HCT116 (cell line): ENCODE results near the gene AGPAT3. TPM values are rescaled to one million over a fixed set of nuclear protein-coding genes. Genes with fewer than 3 reads are reported as not detected.

Experiments
- ATAC-seq: fragments of 200-7000 bp; cut with Tn5 transposase; 2 replicates; pipeline ENCODE4 v1.9.1; 2020; ENCODE audit warnings: mild to moderate bottlenecking, moderate library complexity
- BruUV-seq: library from RNA; stranded (reverse); fragments of 400-500 nt; replicated peaks from 2 replicates; lab custom pipeline; 2021; lab: Mats Ljungman, UMichigan
- CTCF ChIA-PET: fragments of 300-600 bp; sonication (Branson Sonifier 250); formaldehyde crosslinking; loops from one replicate; lab custom pipeline; 2021; ENCODE audit warnings: antibody characterized with exemption; lab: Charles Lee
- POLR2A ChIA-PET: fragments of 300-600, 350-600 bp; sonication (Branson Sonifier 250); formaldehyde crosslinking; loops from one replicate; lab custom pipeline; 2021; ENCODE audit warnings: antibody characterized with exemption; lab: Charles Lee
- RAD21 ChIA-PET, 2 experiments: fragments of 300-600 bp; sonication (Branson Sonifier 250); formaldehyde crosslinking; loops; one replicate each; lab custom pipeline; 2023; ENCODE audit warnings: low total read pairs in 2 of 2; ENCODE audit not compliant: uncharacterized antibody in 2 of 2, unreplicated experiment in 2 of 2, low non-redundant PET in 1 of 2; lab: Charles Lee
- DNase-seq: peaks from one replicate; pipeline ENCODE4 v3.0.0-alpha.2; 2010; ENCODE audit warnings: low read depth, low spot score
- H2AFZ ChIP-seq: fragments of 200-600 bp; shearing (Covaris generic), sonication (generic); 2 replicates; pipeline ENCODE4 v1.6.1; 2017; ENCODE audit warnings: low read depth, mixed run types, mixed read lengths, antibody characterized with exemption, low read length; ENCODE audit not compliant: poor library complexity, severe bottlenecking
- H3K27ac ChIP-seq: 2 replicates; pipeline ENCODE4 v1.5.1; 2012; ENCODE audit warnings: low read depth, low read length
- H3K27me3 ChIP-seq: fragments of 200-600 bp; sonication (generic); 2 replicates; pipeline ENCODE4 v1.6.1; 2016; ENCODE audit warnings: mixed run types, low read length, mixed read lengths; ENCODE audit not compliant: insufficient read depth
- H3K36me3 ChIP-seq, 2 experiments: fragments of 200-500 bp in 1 of 2; fragments of 200-600 bp in 1 of 2; sonication (Bioruptor generic) in 1 of 2; sonication (generic) in 1 of 2; 2 replicates each; pipeline versions ENCODE4 v1.5.1 to v1.6.1; 2014 to 2016; ENCODE audit warnings: low read length in 2 of 2, inconsistent platforms in 1 of 2, mixed read lengths in 1 of 2, mixed run types in 1 of 2; ENCODE audit not compliant: insufficient read depth in 2 of 2, control insufficient read depth in 1 of 2
- H3K4me1 ChIP-seq, 2 experiments: fragments of 200-600 bp in 1 of 2; sonication (generic) in 1 of 2; 2 replicates each; pipeline versions ENCODE4 v1.5.1 to v1.6.1; 2012 to 2017; ENCODE audit warnings: low read length in 2 of 2, inconsistent platforms in 1 of 2, mild to moderate bottlenecking in 1 of 2, mixed read lengths in 1 of 2, mixed run types in 1 of 2, moderate library complexity in 1 of 2; ENCODE audit not compliant: insufficient read depth in 2 of 2, control insufficient read depth in 1 of 2
- H3K4me2 ChIP-seq: fragments of 200-600 bp; sonication (generic); 2 replicates; pipeline ENCODE4 v1.6.1; 2017; ENCODE audit warnings: mixed run types, low read length, mixed read lengths
- H3K4me3 ChIP-seq, 2 experiments: fragments of 200-600 bp in 1 of 2; sonication (generic) in 1 of 2; replicated peaks in 1 of 2; 2 replicates each; pipeline ENCODE4 v1.5.1; 2011 to 2016; ENCODE audit warnings: low read length in 2 of 2, control low read depth in 1 of 2, low read depth in 1 of 2, mild to moderate bottlenecking in 1 of 2, mixed read lengths in 1 of 2, mixed run types in 1 of 2
- H3K79me2 ChIP-seq: fragments of 200-600 bp; sonication (generic); 2 replicates; pipeline ENCODE4 v1.6.1; 2017; ENCODE audit warnings: mild to moderate bottlenecking, mixed run types, low read length, moderate library complexity, mixed read lengths; ENCODE audit not compliant: insufficient read depth
- H3K9ac ChIP-seq: fragments of 200-600 bp; sonication (generic); 2 replicates; pipeline ENCODE4 v1.6.1; 2016; ENCODE audit warnings: low read length, mixed read lengths
- H3K9me2 ChIP-seq: fragments of 200-600 bp; sonication (generic), shearing (Covaris generic); 2 replicates; pipeline ENCODE4 v1.6.1; 2017; ENCODE audit warnings: mixed run types, mild to moderate bottlenecking, moderate library complexity; ENCODE audit not compliant: insufficient read depth
- H3K9me3 ChIP-seq, 2 experiments: fragments of 200-500 bp in 1 of 2; fragments of 200-600 bp in 1 of 2; sonication (Bioruptor generic) in 1 of 2; sonication (generic) in 1 of 2; 2 replicates each; pipeline ENCODE4 v1.6.1; 2014 to 2017; ENCODE audit warnings: low read length in 2 of 2, mixed read lengths in 2 of 2, inconsistent platforms in 1 of 2, low read depth in 1 of 2, mild to moderate bottlenecking in 1 of 2, mixed run types in 1 of 2, moderate library complexity in 1 of 2; ENCODE audit not compliant: control insufficient read depth in 1 of 2, insufficient read depth in 1 of 2
- H4K20me1 ChIP-seq: fragments of 200-600 bp; sonication (generic), shearing (Covaris generic); 2 replicates; pipeline ENCODE4 v1.6.1; 2017; ENCODE audit warnings: mixed run types, mild to moderate bottlenecking, moderate library complexity; ENCODE audit not compliant: insufficient read depth
- ATF3 ChIP-seq: IDR thresholded peaks from 2 replicates; pipeline ENCODE4 v1.6.1; 2012
- CBX3 ChIP-seq: IDR thresholded peaks from 2 replicates; pipeline ENCODE4 v1.6.1; 2012; ENCODE audit warnings: low read depth
- CEBPB ChIP-seq: IDR thresholded peaks from 2 replicates; pipeline ENCODE4 v1.6.1; 2012; ENCODE audit warnings: low read depth
- CTCF ChIP-seq, 3 experiments: fragments of 200-600 bp in 1 of 3; sonication (generic) in 1 of 3; IDR thresholded peaks in 2 of 3; conservative IDR thresholded peaks in 1 of 3; 2 replicates each; pipeline ENCODE4 v1.5.1; 2012 to 2017; ENCODE audit warnings: low read depth in 2 of 3, low read length in 2 of 3, antibody characterized with exemption in 1 of 3, borderline replicate concordance in 1 of 3, control low read depth in 1 of 3, mild to moderate bottlenecking in 1 of 3, mixed read lengths in 1 of 3, mixed run types in 1 of 3, moderate library complexity in 1 of 3; ENCODE audit not compliant: insufficient read depth in 1 of 3
- ELF1 ChIP-seq: IDR thresholded peaks from 2 replicates; pipeline ENCODE4 v1.6.1; 2012; ENCODE audit warnings: low read depth, borderline replicate concordance
- EZH2 ChIP-seq: fragments of 200-600 bp; sonication (generic); IDR thresholded peaks from 2 replicates; pipeline ENCODE4 v1.6.1; 2017; ENCODE audit warnings: antibody characterized with exemption, mixed run types
- EZH2phosphoT487 ChIP-seq: fragments of 200-600 bp; IDR thresholded peaks from 2 replicates; pipeline ENCODE4 v1.6.1; 2018; ENCODE audit warnings: antibody characterized with exemption, borderline replicate concordance
- FOSL1 ChIP-seq: IDR thresholded peaks from 2 replicates; pipeline ENCODE4 v1.6.1; 2012; ENCODE audit warnings: low read depth
- MAX ChIP-seq: IDR thresholded peaks from 2 replicates; pipeline ENCODE4 v1.6.1; 2012
- RAD21 ChIP-seq: IDR thresholded peaks from 2 replicates; pipeline ENCODE4 v1.6.1; 2012; ENCODE audit warnings: low read depth, mild to moderate bottlenecking
- REST ChIP-seq: IDR thresholded peaks from 2 replicates; pipeline ENCODE4 v1.6.1; 2012; ENCODE audit warnings: low read depth
- SP1 ChIP-seq: IDR thresholded peaks from 2 replicates; pipeline ENCODE4 v1.6.1; 2012; ENCODE audit warnings: low read depth
- TCF7L2 ChIP-seq: IDR thresholded peaks from 2 replicates; pipeline ENCODE4 v1.7.0; 2011; ENCODE audit warnings: borderline replicate concordance, inconsistent platforms; ENCODE audit not compliant: insufficient read depth, insufficient read length; ENCODE audit errors: extremely low read depth
- ZBTB33 ChIP-seq: IDR thresholded peaks from 2 replicates; pipeline ENCODE4 v1.6.1; 2011; ENCODE audit warnings: mild to moderate bottlenecking, low read length, moderate library complexity; ENCODE audit not compliant: insufficient replicate concordance; ENCODE audit errors: extremely low read depth
- ZFX ChIP-seq: fragments of 450-650 bp; IDR thresholded peaks from 2 replicates; pipeline ENCODE4 v1.6.1; 2017
- intact Hi-C: fragments of 100-400 bp; cut with micrococcal nuclease; formaldehyde crosslinking; loops from 2 replicates; pipeline ENCODE4 v1.10.0; 2022
- total RNA-seq: library from RNA; stranded (reverse); gene quantifications from one replicate; pipeline ENCODE4 v1.2.1, GENCODE V29; 2021; ENCODE audit not compliant: unreplicated experiment

Gene AGPAT3
- total RNA-seq, 1 experiment from 2014 or later, result 54.1 TPM

GRCh38 chr21:43900078-43900385 lies 35.0 kb downstream of the AGPAT3 start:
- intact Hi-C loops, result no loop called here
- POLR2A ChIA-PET, result no interaction called here
- Histone ChIP-seq H4K20me1 (no peaks in the 10 kb centered on the region), H3K27me3 (no peaks in the 10 kb centered on the region), H3K36me3 (no peaks in the 10 kb centered on the region), H2AFZ (no peak overlapping the region), H3K9ac (no peak overlapping the region), H3K9me2 (no peaks in the 10 kb centered on the region), H3K79me2 (peaks cover 6% of the 10 kb centered on the region; the same call in 1 of the 2 replicates), H3K27ac (no peak overlapping the region), H3K4me2 (no peak overlapping the region), H3K4me1 (no peaks in the 10 kb centered on the region), H3K4me3 (no peak overlapping the region), H3K9me3 (no peaks in the 10 kb centered on the region)
- no peak for TF ChIP-seq CEBPB
- TF ChIP-seq MAX, result no peak
- TF ChIP-seq EZH2phosphoT487, result no peak
- TF ChIP-seq ZFX, result no peak
- TF ChIP-seq ZBTB33, result no peak
- no peak for TF ChIP-seq TCF7L2
- no peak for TF ChIP-seq EZH2
- TF ChIP-seq RAD21, result no peak
- TF ChIP-seq REST, result no peak
- TF ChIP-seq CBX3, result no peak
- TF ChIP-seq ELF1, result no peak
- no peak for TF ChIP-seq SP1
- no peak for TF ChIP-seq ATF3
- TF ChIP-seq FOSL1, result no peak
- no peak for TF ChIP-seq CTCF (IDR thresholded peaks at IDR 0.05 in 2 of 3, conservative IDR thresholded peaks at IDR 0.05 in 1 of 3; ENCODE audit: borderline replicate concordance in 1 of 3, insufficient read depth in 1 of 3, low read depth in 2 of 3, low read length in 2 of 3)
- RAD21 ChIA-PET, result no interaction called here
- ATAC-seq (no peak), DNase-seq (no peak)
- BruUV-seq, result no TSS peak
- CTCF ChIA-PET, result no interaction called here
